DMS114 treated with DMSO at 0.1 percent for 48 hours (cell line): ENCODE data around the gene CRLF1.
"Not testable (repeated sequence)": the region's sequence is repeated elsewhere in the genome, so short reads cannot be mapped to it uniquely, and the experiment has no call there.

Experiments used
- DNase-seq: peaks from one replicate; lab custom pipeline; 2025; ENCODE audit not compliant: unreplicated experiment; lab: John Stamatoyannopoulos, UW

Gene CRLF1

DNA sequence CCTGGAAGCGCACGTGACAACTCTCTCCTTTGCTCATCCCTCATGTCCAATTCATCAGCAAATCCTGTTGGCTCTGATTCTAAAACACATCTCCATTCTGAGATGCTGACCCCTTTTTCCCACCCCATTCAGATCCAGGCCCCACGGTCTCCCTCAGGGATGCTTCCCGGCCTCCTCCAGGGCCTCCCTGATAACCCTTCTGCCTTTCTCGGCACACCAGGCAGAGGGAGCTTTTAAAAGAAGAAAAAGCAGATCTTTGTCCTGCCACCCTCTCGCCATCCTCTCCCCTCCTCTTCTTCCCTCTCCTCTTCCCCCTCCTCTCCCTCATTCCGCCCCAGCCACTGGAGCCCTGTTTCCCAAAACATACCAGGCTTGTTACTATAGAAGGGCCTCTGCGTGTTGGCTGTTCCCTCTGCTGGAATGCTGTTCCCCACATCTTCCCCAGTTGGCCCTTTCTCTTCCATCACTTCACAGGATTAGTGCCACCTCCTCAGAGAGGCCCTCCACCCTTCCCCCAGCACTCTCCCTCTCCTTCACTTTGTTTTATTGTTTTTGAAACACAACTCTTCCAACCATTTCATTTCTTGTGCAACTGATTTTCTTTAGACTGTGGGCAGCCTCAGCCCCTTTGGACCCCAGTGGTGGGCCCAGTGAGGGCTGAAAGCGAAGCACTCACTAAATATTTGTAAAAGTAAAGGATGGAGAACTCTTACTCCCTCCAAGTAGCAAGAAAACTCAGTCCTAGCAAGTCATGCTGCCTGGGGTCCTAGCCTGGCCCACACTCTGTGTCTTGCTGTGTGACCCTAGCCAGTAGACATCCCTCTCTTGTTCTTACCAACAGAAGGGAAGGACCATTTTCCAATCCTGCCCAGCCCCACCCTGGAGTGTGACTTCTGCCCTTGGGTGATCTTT lies 2.5 kb upstream of the CRLF1 start:
- DNase-seq = no peak

DNA sequence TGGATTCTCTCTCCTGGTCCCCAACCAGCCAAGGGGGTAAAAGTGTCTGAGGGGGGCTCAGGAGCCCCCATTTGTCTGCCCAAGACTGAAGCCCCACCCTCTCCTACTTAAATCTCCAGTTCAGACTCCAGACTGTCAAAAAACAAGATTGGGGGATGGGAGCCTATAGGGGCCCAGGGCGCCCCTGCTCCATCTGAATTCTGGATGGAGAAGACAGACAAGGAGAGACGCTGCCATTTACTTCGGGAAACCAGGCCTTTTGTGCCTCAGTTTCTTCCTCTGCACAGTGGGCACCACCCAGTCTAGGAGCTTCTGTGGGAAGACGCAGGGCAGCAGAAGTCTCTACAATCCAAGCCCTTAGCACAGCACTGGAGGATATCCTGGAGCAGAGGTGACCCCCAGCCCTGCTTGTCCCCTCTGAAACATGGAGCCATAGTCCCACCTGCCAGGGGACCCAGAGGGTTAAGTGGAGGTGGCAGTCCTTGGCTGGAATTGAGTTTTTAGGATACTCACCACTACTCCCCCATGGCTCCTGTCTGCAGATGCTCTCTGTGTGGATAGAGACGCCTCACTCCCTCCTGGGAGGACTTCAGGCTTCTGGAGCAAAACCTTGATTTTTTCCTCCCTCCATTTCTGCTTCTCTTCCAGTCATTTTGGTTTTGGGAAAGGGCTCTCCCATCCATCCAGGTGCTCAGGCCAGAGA lies 1.7 kb upstream of the CRLF1 start:
- no peak for DNase-seq

DNA sequence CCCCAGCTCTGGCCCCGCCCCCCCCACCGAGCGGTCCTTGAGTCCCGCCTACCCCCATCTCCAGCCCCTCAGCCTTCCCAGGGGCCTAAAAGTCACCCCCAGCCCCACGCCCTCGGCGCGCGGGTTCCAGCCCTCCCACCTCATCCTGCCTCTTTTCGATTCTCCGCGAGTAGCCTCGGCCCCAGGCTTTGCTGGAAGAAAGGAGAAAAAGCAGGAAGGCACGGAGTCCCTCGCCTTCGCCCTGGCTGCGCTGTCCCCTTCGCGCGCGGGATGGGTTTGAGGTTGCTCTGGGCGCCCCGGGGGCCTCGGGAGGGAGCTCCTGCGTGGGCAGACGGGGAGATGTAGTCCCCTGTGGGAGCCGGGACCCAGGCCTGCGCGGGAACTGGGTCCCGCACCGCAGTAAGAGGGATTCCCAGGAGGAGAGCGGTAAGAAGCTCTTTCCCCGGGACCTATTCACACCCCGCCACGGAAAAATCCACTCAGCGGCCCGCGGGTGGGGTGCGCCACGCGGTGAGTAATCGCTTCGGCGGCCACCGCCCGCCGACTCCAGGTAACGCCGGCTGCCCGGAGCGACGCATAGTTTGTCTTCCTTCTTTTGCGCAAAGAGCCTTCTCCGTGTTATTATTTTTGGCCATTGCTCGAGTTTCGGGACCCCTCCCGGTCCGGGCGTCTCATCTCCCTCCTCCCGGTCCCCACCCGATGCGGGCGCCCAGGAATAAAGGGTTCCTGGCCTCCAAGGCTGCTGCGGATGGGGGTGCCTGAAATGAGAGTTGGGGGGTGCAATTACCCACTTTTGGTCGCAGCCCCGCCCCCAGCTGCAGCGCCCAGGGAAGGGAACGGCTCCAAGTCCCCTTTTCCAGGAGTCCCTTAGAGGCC lies 865 bp upstream of the CRLF1 start:
- no peak for DNase-seq

DNA sequence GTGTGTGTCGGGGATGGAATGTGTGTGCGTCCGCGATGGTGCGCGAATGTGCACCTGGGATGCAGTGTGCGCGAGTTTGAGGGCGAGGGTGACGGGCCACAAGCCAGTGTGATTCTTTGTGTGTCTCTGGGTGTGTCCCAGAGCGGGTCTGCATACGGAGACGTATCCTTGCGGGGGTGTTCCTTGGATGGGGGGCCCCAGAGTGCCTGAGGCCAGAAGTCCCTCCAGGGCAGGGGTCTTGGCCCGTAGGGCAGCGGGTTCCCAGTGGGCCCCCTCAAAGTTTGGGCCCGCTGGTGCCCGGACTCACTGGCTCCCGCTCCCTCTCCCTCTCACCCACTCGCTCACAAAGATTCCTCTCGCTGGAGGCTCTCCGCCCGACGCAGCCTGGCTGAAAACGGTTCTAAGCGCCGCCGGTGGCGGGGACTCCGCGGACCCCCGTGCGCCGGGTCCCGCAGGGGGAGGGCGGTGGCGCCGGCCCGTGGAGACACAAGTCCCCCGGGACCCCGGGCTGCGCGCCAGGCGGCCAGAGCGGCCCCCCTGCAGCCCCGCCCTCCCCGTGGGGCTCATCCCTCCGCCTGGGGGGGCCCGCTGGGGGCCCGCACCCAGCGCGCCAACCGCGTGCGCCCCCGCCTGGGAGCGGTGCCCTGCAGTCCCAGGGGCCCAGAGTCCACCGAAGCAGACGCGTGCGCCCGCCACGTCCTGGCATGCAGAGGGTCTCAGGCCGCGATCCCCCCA lies 886 bp downstream of the CRLF1 start:
- no peak for DNase-seq

DNA sequence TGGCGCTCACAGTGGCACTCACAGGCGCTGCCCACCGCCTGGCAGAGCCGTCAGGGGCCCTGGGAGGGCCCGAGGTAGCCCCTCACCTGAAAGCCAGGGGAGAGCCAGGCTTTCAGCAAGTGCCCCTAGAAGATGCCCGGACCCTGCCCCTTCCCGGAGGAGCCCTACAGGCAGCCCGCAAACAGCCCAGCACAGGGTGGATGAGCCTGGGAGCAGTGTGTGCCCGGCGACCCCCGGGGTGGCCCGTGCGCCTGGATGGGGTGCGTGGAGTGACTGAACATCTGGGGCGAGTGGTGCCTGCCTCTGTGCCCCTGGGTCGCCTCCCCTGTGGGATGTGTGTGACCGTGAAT lies 1.4 kb downstream of the CRLF1 start:
- DNase-seq = no peak

DNA sequence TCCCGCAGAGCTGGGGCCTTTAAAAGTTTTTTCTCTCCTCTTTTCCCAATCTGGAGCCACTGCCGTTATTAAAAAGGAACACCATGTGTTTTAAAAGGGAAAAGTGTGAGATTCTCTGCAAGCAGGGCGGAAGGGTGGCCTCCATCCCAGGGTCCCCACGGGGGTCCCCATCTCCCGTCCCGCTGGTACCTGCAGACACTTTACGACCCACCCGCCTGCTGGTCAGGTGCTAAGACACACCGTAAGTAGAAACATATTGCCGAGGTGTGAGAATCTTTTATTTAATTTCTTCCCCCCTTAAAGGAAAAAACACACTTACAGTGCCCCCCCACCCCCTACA lies 1.8 kb downstream of the CRLF1 start:
- no peak for DNase-seq

DNA sequence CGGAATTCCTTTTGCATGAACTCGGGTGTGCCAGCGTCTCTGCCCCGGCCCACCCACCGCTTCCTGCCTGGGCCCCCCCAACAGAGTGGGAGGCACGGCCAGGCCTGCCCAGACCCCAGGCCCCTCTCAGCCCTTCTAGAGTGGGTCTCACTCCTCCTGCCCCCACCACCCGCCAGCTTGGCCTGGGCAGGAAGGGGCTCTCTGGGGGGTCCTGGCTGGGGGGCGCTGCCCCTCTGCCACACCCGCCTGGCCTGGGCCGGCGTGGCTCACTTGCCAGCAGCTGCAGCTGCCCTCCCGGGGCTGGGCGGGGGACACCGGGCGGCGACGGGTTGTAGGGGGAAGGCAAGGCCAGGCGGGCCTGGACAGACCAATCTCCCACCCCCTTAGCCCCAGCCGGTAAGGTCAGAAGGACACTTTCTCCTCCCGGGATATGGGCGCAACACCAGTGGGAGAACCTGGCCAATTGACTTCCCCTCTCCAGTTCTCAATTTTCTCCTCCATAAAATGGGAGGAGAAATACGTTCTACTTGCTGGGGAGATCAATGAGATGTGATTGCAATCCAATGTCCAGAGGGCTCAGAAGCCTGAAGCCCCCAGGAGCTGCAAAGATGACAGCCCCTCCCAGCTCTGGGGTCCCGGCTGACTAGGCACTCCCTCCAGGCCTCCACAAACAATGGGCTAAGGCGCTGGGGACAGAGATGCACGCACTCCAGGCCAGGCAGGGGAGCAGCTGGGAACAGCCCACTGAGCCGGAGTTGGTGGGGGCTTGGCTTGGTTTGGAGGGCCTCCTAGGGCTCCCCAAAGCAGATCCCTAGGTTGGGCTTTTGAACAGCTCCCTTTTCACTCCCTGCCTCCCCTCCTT lies 2.4 kb downstream of the CRLF1 start:
- DNase-seq = no peak

DNA sequence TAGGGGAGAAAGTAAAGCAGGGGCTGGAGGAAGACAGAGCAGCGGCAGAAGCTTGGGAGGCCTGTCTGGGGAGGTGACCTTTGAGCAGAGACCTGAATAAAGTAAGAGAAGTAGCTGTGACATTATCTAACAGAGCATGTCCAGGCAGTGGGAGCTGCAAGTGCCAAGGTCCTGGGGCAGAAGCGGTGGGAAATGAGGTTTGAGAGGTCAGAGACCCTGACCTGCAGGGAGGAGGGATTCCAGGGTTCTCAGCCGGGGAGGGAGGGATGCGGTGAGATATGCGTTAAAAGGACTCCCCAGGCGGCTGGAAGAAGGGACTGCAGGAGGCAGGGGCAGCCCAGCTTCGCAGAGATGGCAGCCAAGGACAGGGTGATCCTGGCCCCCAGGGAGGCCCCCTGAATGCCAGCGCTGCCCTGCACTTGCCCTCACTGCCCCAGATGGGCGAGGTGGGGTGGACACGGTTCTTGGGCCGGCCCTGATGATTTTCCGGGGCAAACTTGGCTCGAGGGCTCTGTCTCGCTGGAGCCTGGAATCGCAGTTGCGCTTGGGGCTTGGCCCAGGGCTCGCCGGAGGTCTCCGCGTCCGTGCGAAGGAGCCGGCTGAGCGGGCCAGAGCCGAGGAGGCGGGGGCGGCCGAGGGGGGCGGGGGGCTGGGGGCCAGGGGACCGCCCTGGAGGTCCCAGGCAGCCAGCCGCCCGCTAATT lies 3.2 kb downstream of the CRLF1 start:
- peak; percentile 33 for DNase-seq

DNA sequence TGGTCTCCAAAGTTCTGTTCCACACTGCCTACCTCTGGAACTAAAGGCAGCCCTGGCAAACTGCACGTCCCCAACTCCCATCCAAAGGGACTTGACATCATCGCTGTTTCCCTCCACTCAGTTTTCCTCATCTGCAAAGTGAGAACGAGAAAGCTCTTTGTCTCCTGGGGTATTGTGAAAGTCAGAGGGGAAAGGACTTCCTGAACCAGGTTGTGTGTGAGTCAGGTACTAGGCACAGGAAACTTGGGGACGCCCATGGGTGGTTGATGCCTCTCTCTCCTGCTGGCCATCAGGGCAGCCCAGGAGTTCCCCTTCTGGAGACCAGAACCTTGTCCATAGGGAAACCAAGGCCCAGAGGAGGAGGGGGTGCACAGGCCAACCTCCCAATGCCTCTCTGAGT lies 4.7 kb downstream of the CRLF1 start:
- no peak for DNase-seq

DNA sequence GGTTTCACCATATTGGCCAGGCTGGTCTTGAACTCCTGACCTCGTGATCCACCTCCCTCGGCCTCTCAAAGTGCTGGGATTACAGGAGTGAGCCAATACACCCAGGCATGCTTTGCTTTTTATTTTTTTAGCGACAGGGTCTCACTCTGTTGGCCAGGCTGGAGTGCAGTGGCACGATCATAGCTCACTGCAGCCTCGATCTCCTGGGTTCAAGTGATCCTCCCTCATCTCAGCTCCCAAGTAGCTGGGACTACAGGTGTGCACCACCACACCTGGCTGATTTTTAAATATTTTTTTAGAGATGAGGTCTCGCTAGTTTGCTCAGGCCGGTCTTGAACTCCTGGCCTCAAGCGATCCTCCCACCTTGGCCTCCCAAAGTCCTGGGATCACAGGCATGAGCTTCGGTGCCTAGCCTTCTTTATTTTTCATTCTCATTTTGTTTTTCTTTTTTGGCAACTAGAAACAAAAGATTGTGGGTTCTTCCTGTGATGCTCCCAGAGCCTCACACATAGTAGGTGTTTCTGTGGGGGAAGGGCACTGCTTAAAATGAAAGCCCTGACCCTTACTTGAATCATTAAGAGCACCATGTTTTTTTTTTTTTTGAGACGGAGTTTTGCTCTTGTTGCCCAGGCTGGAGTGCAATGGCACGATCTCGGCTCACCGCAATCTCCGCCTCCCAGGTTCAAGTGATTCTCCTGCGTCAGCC lies 5.8 kb downstream of the CRLF1 start:
- not testable (repeated sequence) for DNase-seq

DNA sequence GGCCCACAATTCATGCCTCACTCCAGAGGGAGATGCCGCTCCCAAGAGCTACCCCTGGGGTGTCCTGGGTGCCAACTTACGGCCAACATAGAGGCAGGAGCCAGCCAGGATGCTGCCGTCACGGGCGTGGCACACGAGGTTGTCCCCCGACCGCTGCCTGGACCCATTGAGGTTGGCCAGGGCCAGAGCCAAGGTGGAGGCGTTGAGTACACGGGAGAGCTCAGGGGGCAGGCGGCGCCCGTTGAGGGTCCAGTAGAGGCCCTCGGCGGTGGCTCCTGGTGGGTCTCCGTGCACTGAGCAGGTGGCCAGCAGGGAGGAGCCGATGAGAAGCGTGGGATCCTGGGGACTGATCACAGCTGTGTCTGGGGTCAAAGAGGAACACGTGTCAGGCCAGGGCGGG lies 7.1 kb downstream of the CRLF1 start:
- DNase-seq = no peak

DNA sequence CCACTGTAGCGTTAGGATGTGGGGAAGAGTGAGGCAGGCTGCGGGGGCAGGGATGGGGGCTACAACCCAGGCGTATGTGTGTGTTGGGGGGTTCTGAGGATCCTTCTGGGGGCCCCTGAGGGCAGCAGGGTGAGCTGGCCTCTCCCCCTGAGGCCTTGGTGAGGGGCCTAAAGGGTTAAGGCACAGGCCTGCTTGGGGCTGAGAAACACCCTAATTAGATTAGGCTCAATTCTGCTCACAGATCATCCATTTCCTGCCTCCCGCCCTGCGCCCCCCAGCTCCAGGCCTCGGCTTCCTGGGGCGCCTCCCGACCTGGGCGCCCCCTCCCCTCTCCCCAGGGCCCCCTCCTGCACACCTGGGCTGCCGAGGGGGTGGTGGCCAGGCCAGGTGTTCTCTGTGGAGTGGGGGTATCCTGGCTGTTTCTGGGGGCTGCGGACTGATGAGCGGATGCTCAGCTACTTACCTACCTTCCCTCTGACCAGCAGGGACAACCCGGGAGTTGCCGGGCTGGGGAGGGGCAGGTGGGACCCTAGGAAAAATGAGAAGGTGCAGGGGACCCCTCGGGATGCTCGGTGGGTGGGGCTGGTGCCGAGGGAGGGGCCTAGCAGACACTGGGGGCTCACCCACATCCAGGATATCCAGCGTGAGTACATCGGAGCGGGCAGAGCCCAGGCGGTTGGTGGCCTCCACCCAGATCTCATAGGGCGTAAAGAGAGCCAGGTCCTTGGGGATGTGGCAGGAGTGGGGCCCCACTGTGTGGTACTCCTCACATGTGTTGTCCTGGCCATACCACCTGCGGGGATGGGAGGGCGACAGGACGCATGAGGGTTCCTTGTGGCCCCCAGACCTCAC lies 8.6 kb downstream of the CRLF1 start:
- DNase-seq = no peak

DNA sequence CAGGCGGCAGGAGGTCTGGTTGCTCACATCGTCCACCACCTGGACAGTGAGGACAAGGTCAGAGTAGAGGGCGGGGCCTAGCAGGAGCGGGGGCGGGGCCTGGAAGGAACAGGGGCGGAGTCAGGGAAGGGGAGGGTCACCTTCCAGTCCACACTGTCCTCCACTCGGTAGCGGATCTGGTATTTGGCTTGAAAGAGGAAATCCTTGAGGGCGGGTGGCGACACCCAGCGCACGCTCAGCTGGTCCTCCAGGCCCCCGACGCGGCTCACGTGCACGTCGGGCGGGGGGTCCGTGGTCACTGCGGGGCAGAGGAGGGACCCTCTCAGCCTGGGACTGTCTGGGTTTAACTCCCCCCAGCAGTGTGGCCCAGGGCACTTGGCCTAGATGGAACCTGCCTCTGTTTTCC lies 9.8 kb downstream of the CRLF1 start:
- DNase-seq = no peak

DNA sequence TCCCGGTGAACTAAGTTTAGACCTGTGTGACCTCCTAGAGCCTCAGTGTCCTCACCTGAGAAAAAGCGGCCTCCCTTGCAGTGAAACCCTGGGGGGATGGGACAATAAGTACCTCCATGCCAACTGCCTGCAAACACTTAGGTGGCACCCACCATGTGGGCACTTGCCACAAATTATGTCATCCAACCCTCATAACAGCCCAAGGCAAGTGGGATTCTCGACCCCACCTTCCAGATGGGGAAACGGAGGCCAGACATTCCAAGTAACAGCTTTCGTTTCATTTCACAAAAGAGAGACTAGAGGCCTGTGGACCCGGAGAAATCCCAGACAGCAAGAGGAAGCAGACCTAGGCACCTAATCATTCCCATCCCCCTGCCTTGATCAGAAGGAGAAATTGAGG lies 11.1 kb downstream of the CRLF1 start:
- DNase-seq = no peak

DNA sequence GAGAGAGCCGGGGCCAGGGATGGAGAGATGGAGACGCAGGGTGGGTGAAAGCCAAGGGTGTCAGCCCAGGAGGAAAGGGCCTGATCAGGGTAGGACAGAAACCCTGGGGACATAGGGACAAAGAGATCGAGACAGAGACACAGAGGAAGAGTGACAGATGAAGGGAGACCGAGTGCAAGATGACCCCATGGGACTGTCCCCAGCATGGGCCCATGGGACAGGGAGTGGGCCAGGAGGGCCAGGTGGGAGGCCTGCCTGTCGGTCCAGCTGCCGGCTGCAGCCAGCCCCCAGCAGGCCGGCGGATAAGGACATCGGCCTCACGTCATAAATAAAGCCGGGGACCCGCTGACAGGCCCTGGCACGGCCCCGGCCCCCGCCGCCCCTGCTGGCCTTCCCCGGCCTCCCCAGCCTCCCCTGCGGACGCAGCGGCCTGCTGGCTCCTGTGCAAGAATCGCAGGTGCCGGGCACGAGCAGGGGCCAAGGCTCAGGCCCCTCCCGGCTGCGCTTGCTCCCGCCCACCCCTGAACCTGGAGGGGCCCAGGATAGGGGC lies 11.7 kb downstream of the CRLF1 start:
- DNase-seq = no peak

DNA sequence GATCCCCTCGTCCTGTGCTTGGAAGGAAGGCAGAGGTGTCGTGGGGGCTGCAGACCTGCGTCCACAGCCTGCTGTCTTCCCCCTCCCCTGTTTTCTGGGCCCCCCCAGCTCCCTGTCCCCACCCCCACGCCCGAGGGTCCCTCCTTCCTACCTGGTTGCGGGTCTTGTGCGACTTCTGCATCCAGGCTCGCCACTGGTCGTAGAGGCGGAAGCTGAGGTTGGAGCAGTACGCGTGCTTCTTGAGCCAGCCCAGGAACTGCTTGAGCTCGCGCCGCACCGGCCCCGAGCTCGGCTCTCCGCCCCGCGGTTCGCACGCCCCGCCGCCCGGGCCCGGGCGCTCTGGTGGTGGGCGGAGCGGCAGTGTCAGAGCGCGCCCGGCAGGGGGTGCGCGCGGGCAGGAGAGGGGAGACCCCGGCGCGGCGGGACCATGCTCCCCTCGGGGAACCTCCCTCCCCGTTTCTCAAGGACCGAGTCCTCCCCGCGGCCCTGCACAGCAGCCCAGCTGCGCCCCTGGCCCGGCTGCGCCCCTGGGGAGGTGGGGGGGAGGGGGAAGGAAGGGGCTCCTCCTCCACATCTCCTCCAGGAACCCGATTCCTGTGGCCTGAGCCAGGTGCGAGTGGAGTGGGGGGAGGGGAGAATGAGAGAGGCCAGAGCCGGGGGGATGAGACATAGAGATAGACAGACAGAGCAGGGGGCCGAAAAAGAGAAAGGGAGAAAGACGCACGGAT lies 12.3 kb downstream of the CRLF1 start:
- peak; percentile 38 for DNase-seq
